ENCODE results near the gene EMP2. TPM values are rescaled to one million over a fixed set of nuclear protein-coding genes. Genes with fewer than 3 reads are reported as not detected.

The EMP2 gene
- polyA plus RNA-seq, 4 donors, result 2.2 to 46.9 (median 8.6) TPM

DNA sequence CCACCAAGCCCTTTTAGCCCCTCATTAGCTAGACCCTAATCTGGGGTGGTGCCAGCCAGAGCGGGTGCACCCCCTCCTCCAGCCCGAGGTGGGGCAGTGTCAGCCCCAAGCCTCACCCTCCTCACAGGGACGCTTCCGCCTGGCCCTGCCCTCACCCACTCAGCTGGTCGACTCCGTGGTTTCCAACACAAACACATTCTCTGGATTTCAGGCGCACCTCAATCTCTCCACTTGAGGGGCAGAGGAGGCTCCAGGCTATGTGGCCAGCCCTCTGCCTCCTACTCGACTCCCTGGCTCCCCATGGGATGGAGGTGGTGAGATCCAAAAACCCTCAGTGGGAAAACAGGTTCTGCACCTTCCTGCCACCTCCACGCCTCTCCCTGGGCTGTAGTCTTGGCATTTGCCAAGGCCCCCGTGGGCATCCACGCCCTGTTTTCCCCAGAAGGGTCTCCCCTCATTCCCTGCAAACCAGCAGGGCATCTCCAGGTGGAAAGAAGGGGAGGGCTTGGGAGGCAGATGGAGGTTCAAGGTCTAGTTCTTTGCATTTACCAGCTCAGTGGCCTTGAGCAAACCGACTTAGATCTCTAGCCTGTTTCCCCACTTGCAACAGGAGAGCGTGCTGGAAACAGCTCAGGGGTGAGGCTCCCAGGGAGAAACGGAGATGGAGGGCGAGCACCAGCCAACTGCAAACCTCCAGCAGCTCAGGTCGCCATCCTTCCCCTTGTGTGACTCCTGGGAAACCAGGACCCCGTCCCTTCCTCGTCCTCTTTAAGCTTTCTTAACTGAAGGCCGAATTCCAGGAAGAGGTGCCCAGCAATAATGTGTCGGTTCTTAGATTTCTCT is 1.7 kb downstream of the EMP2 start:
- DNase-seq (peak; percentile 48 to 71), FAIRE-seq (no peak)
- H3K4me3 ChIP-seq (ENCODE audit: low read depth in 1 of 3, low read length in 3 of 3), result peak overlapping the region in 1 of 3 donors; percentile 41
- WGBS, 3 donors, result 7 to 37% (median 27%) methylated on average over 20 of the region's 20 CpGs
- H3K9me3 ChIP-seq (ENCODE audit: control insufficient read depth in 2 of 2, insufficient read depth in 1 of 2, low read depth in 1 of 2, low read length in 1 of 2), result no peaks in the 10 kb centered on the region
- H3K27me3 ChIP-seq (ENCODE audit: control insufficient read depth in 3 of 3, insufficient read depth in 3 of 3, low read length in 3 of 3), result no peaks in the 10 kb centered on the region
- peak overlapping the region in 2 of 3 donors; percentile 34 to 73 for H3K27ac ChIP-seq (ENCODE audit: low read depth in 1 of 3, low read length in 2 of 3)
- peaks cover 0 to 2% (median 0%) of the 10 kb centered on the region in 3 donors for H3K36me3 ChIP-seq (ENCODE audit: control insufficient read depth in 3 of 3, insufficient read depth in 2 of 3, low read depth in 1 of 3, low read length in 3 of 3)
- peaks cover 0 to 13% (median 4%) of the 10 kb centered on the region in 3 donors for H3K4me1 ChIP-seq (ENCODE audit: control insufficient read depth in 3 of 3, insufficient read depth in 2 of 3, low read depth in 1 of 3, low read length in 2 of 3)

DNA sequence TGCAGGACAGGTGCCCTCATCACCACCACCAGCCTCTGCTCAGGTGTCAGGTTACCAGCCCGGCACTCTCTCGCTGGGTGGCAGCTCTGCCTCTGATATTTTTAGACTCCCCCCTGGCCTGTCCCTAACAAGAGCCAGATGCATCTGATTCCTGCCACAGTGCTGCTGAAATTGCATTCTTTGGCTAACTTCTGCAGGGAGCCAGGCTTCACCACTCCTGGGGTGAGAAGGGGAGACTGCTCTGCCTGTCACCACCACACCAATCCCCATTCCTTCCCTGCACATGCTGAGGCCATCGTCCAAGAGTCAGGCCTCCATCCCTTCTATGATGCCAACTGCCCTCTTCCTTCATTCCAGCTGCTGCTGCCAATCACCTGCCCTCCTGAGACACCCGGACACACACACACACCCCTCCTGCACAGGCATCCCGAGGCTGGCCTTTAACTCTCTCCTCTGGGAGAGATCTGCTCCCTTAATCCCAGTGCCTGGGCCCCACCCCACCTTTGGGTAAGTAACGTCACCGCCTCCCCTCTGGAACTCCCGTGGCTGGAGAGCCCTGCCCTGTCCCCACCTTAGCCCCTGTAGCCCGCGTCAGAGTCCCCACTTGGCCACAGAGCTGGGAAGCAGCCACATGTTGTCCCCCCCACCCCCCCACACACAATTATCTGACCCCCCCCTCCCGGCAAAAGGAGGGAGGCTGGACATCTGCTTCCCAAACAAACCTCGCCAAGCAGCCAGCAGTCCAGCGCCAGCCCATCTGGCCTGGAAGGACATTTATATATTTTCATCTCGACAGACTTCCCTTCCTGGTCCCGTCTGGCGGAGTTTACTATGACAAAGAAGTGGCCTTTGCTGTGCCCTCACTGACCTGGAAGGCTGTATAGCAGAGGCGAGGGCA is 2.8 kb downstream of the EMP2 start:
- peak overlapping the region in 1 of 3 donors; percentile 41 for H3K4me3 ChIP-seq (ENCODE audit: low read depth in 1 of 3, low read length in 3 of 3)
- no peaks in the 10 kb centered on the region for H3K9me3 ChIP-seq (ENCODE audit: control insufficient read depth in 2 of 2, insufficient read depth in 1 of 2, low read depth in 1 of 2, low read length in 1 of 2)
- H3K27me3 ChIP-seq (ENCODE audit: control insufficient read depth in 3 of 3, insufficient read depth in 3 of 3, low read length in 3 of 3), result no peaks in the 10 kb centered on the region
- H3K4me1 ChIP-seq (ENCODE audit: control insufficient read depth in 3 of 3, insufficient read depth in 2 of 3, low read depth in 1 of 3, low read length in 2 of 3), result peaks cover 0 to 13% (median 4%) of the 10 kb centered on the region in 3 donors
- FAIRE-seq (no peak), DNase-seq (peak in 1 of 2 donors; percentile 17)
- H3K36me3 ChIP-seq (ENCODE audit: control insufficient read depth in 3 of 3, insufficient read depth in 2 of 3, low read depth in 1 of 3, low read length in 3 of 3), result peaks cover 0 to 2% (median 0%) of the 10 kb centered on the region in 3 donors
- peak overlapping the region in 2 of 3 donors; percentile 34 to 73 for H3K27ac ChIP-seq (ENCODE audit: low read depth in 1 of 3, low read length in 2 of 3)
- 27 to 33% (median 29%) methylated on average over 17 of the region's 17 CpGs for WGBS, 3 donors

DNA sequence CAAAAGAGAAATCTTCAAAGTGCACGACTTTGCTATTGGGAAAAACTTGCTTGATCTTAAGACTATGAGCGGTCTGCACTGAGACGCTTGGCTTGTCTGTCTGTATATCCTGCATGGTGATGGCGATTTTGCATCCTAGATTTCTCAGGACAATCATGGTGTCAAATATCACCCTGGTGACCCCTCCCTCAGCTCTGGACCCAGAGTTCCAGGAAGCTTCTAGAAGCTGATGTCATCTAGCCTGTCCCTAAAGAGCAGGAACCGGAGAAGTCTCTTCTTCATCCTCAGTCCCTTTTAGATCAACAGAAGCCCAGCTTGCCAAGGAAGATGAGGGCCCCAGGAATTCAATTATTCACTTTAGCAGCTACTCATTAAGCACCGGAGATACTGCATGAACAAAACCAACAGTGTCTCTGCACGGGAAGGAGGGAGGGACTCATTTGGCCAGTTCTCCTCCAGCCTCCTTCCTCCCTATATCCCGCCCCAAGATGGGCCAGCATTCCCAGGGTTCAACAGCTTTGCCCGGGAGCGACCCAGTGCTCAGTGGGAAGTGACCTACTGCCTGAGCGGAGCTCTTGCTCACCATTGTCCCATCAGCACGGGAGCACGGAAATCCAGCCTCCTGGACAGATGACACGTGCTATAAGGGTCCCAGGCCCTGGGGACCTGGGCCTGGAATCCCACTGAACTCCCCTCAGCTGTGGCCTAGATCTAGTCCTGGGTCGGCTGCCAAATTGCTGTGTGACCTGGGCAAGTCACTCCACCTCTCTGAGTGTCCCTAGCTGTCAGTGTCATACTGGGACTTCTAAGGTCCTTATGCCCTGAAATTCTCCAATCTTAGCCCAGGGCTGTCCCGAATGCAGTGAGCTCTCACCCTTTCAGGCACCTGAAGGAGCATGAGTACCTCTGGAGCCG is 3.8 kb downstream of the EMP2 start:
- H3K9me3 ChIP-seq (ENCODE audit: control insufficient read depth in 2 of 2, insufficient read depth in 1 of 2, low read depth in 1 of 2, low read length in 1 of 2), result no peaks in the 10 kb centered on the region
- H3K4me1 ChIP-seq (ENCODE audit: control insufficient read depth in 3 of 3, insufficient read depth in 2 of 3, low read depth in 1 of 3, low read length in 2 of 3), result peaks cover 0 to 13% (median 4%) of the 10 kb centered on the region in 3 donors
- H3K27me3 ChIP-seq (ENCODE audit: control insufficient read depth in 3 of 3, insufficient read depth in 3 of 3, low read length in 3 of 3), result no peaks in the 10 kb centered on the region
- 66 to 77% (median 67%) methylated on average over 17 of the region's 17 CpGs for WGBS, 3 donors
- H3K36me3 ChIP-seq (ENCODE audit: control insufficient read depth in 3 of 3, insufficient read depth in 2 of 3, low read depth in 1 of 3, low read length in 3 of 3), result peaks cover 0 to 2% (median 0%) of the 10 kb centered on the region in 3 donors
- no peak overlapping the region for H3K4me3 ChIP-seq (ENCODE audit: low read depth in 1 of 3, low read length in 3 of 3)
- H3K27ac ChIP-seq (ENCODE audit: low read depth in 1 of 3, low read length in 2 of 3), result peak overlapping the region in 1 of 3 donors; percentile 1
- FAIRE-seq (no peak), DNase-seq (no peak)

DNA sequence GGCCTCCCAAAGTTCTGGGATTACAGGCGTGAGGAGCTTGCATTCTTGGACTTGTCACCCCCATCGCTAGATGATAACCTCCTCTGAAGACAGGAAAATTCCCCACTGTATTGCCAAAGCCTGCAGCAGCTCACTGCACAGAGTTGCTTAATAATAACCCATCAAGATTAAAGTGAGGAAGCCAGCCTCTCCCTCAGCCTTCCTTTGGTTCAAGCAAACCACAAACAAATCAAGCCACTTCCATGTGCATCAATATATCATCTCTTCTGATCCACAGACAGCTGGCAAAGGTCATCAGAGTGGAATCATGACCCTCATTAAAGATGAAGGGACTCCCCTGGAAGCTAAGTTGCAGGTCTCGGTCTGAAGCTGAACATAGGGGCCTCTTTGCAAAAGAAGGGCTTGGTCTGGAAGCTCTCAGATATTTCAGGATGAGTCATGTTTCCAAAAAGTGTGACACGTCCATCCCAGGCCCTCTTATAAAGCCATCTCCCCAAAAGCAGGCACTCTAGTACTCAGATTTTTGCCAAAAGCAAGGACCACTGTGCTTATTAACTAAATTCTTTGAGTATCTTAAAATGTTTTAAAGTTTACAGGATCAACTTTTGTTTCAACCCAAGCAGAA is 4.8 kb downstream of the EMP2 start:
- no peak overlapping the region for H3K4me3 ChIP-seq (ENCODE audit: low read depth in 1 of 3, low read length in 3 of 3)
- FAIRE-seq (no peak), DNase-seq (no peak)
- peaks cover 0 to 13% (median 3%) of the 10 kb centered on the region in 3 donors for H3K4me1 ChIP-seq (ENCODE audit: control insufficient read depth in 3 of 3, insufficient read depth in 2 of 3, low read depth in 1 of 3, low read length in 2 of 3)
- H3K36me3 ChIP-seq (ENCODE audit: control insufficient read depth in 3 of 3, insufficient read depth in 2 of 3, low read depth in 1 of 3, low read length in 3 of 3), result peaks cover 0 to 4% (median 0%) of the 10 kb centered on the region in 3 donors
- no peaks in the 10 kb centered on the region for H3K27me3 ChIP-seq (ENCODE audit: control insufficient read depth in 3 of 3, insufficient read depth in 3 of 3, low read length in 3 of 3)
- no peaks in the 10 kb centered on the region for H3K9me3 ChIP-seq (ENCODE audit: control insufficient read depth in 2 of 2, insufficient read depth in 1 of 2, low read depth in 1 of 2, low read length in 1 of 2)
- 63 to 82% (median 74%) methylated on average over 4 of the region's 4 CpGs for WGBS, 3 donors
- H3K27ac ChIP-seq (ENCODE audit: low read depth in 1 of 3, low read length in 2 of 3), result no peak overlapping the region

DNA sequence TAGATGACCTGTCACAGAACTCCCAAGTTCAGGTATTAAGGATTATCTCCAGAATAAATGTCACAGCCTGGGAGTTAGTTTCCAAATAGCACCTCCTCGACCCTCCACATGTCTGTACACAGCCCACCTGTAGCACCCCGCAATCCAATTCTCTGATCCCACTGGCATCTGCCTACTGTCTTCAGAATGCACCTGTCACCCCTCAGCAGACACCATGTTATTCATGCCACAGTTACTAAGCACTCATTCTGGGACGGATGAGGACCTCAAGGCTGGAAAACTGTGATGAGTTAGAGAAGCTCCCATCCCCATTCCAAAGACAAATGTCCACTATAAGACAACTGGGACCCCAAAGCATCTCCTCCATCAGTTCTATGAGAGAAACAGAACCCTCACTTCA is 7.8 kb downstream of the EMP2 start:
- WGBS, 3 donors, result 73 to 89% (median 81%) methylated on average over 3 of the region's 3 CpGs
- no peak overlapping the region for H3K27ac ChIP-seq (ENCODE audit: low read depth in 1 of 3, low read length in 2 of 3)
- peaks cover 0 to 2% (median 0%) of the 10 kb centered on the region in 3 donors for H3K36me3 ChIP-seq (ENCODE audit: control insufficient read depth in 3 of 3, insufficient read depth in 2 of 3, low read depth in 1 of 3, low read length in 3 of 3)
- H3K27me3 ChIP-seq (ENCODE audit: control insufficient read depth in 3 of 3, insufficient read depth in 3 of 3, low read length in 3 of 3), result no peaks in the 10 kb centered on the region
- DNase-seq (no peak), FAIRE-seq (no peak)
- H3K4me1 ChIP-seq (ENCODE audit: control insufficient read depth in 3 of 3, insufficient read depth in 2 of 3, low read depth in 1 of 3, low read length in 2 of 3), result peaks cover 0 to 3% (median 0%) of the 10 kb centered on the region in 3 donors
- H3K4me3 ChIP-seq (ENCODE audit: low read depth in 1 of 3, low read length in 3 of 3), result no peak overlapping the region
- H3K9me3 ChIP-seq (ENCODE audit: control insufficient read depth in 2 of 2, insufficient read depth in 1 of 2, low read depth in 1 of 2, low read length in 1 of 2), result no peaks in the 10 kb centered on the region

DNA sequence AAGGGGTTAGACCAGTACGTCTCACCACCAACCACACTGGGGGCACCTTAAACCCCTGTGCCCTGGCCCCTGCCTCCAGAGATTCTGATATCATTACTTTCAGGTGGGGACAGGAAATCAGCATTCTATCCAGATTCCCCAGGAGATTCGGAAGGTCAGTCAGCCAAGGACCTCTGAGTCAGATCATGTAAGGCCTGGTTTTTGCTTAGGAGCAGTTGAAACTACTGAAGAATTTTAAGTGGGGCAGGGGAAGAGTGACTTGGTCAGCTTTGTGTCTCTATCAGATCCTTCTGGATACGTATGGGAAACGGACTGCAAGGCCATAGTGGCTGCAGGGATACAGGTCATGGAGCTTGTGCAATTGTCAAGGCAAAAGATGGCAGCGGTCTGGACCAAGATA is 9.0 kb downstream of the EMP2 start:
- Histone ChIP-seq H3K27me3 (ENCODE audit: control insufficient read depth in 3 of 3, insufficient read depth in 3 of 3, low read length in 3 of 3) (no peaks in the 10 kb centered on the region), H3K4me1 (ENCODE audit: control insufficient read depth in 3 of 3, insufficient read depth in 2 of 3, low read depth in 1 of 3, low read length in 2 of 3) (peaks cover 0 to under 1% (median 0%) of the 10 kb centered on the region in 3 donors), H3K36me3 (ENCODE audit: control insufficient read depth in 3 of 3, insufficient read depth in 2 of 3, low read depth in 1 of 3, low read length in 3 of 3) (peaks cover 0 to 2% (median 0%) of the 10 kb centered on the region in 3 donors), H3K27ac (ENCODE audit: low read depth in 1 of 3, low read length in 2 of 3) (no peak overlapping the region), H3K9me3 (ENCODE audit: control insufficient read depth in 2 of 2, insufficient read depth in 1 of 2, low read depth in 1 of 2, low read length in 1 of 2) (no peaks in the 10 kb centered on the region), H3K4me3 (ENCODE audit: low read depth in 1 of 3, low read length in 3 of 3) (no peak overlapping the region)
- no peak for DNase-seq
- no peak for FAIRE-seq
- WGBS, 3 donors, result 67 to 88% (median 71%) methylated on average over 5 of the region's 5 CpGs

DNA sequence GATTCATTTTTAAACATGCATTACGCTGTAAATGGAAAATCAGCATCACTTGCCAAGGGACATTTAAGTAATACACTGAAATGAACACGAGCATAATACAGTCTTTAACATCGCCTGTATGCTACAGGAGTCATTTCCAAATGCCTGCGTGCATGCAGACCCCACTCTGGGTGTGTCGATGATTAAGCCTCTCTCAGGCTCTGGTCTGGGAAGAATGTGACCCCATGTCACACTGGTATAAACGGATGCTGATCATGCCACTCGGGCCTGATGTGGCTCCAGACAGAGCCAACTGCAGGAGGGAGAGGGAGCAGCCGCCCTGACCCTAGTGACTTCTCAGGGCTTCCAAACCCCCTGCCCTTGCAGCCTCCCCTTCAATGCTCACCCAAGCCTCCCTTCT is 10.8 kb downstream of the EMP2 start:
- Histone ChIP-seq H3K27ac (ENCODE audit: low read depth in 1 of 3, low read length in 2 of 3) (no peak overlapping the region), H3K27me3 (ENCODE audit: control insufficient read depth in 3 of 3, insufficient read depth in 3 of 3, low read length in 3 of 3) (no peaks in the 10 kb centered on the region), H3K36me3 (ENCODE audit: control insufficient read depth in 3 of 3, insufficient read depth in 2 of 3, low read depth in 1 of 3, low read length in 3 of 3) (peaks cover 0 to 2% (median 0%) of the 10 kb centered on the region in 3 donors), H3K4me1 (ENCODE audit: control insufficient read depth in 3 of 3, insufficient read depth in 2 of 3, low read depth in 1 of 3, low read length in 2 of 3) (no peaks in the 10 kb centered on the region), H3K9me3 (ENCODE audit: control insufficient read depth in 2 of 2, insufficient read depth in 1 of 2, low read depth in 1 of 2, low read length in 1 of 2) (no peaks in the 10 kb centered on the region), H3K4me3 (ENCODE audit: low read depth in 1 of 3, low read length in 3 of 3) (no peak overlapping the region)
- FAIRE-seq (no peak), DNase-seq (no peak)
- WGBS, 3 donors, result 77 to 87% (median 86%) methylated on average over 8 of the region's 8 CpGs

All from small intestine (tissue), 7 donors.